Activated B cell treated with CpG ODN at 0.5 μM for 24 hours (primary cell): ENCODE results near the gene FARSB. TPM values are rescaled to one million over a fixed set of nuclear protein-coding genes. Genes with fewer than 3 reads are reported as not detected.
"Not testable (repeated sequence)": the region's sequence is repeated elsewhere in the genome, so short reads cannot be mapped to it uniquely, and the experiment has no call there.

ENCODE experiments used
- ATAC-seq: fragments of 200-7000 bp; cut with Tn5 transposase; one replicate; pipeline ENCODE4 v1.10.0; 2021; ENCODE audit warnings: low read depth, mild to moderate bottlenecking, moderate library complexity
- CTCF ChIA-PET: fragments of 350-600 bp; sonication (Branson Sonifier 250); formaldehyde crosslinking; loops from one replicate; lab custom pipeline; 2021; ENCODE audit warnings: antibody characterized with exemption; lab: Charles Lee
- POLR2A ChIA-PET: fragments of 350-600 bp; sonication (Branson Sonifier 250); formaldehyde crosslinking; loops from one replicate; lab custom pipeline; 2021; ENCODE audit warnings: antibody characterized with exemption; lab: Charles Lee
- DNase-seq: peaks from one replicate; pipeline ENCODE4 v3.0.0; 2022
- H3K27ac Mint-ChIP-seq: one replicate; pipeline ENCODE4 v1.8.0; 2020; ENCODE audit warnings: mixed read lengths
- H3K27me3 Mint-ChIP-seq: one replicate; pipeline ENCODE4 v1.8.0; 2021; ENCODE audit warnings: mixed read lengths
- H3K36me3 Mint-ChIP-seq: one replicate; pipeline ENCODE4 v1.8.0; 2021; ENCODE audit warnings: low read depth, mixed read lengths
- H3K4me1 Mint-ChIP-seq: one replicate; pipeline ENCODE4 v1.8.0; 2021; ENCODE audit warnings: mixed read lengths
- H3K4me3 Mint-ChIP-seq: one replicate; pipeline ENCODE4 v1.8.0; 2020; ENCODE audit warnings: mild to moderate bottlenecking, mixed read lengths
- H3K9me3 Mint-ChIP-seq: one replicate; pipeline ENCODE4 v1.8.0; 2020; ENCODE audit warnings: mixed read lengths
- CTCF ChIP-seq: fragments of 200-600 bp; IDR thresholded peaks from one replicate; pipeline ENCODE4 v1.8.0; 2022; ENCODE audit warnings: antibody characterized with exemption, mild to moderate bottlenecking
- intact Hi-C: fragments of 100-400 bp; cut with micrococcal nuclease; formaldehyde crosslinking; loops from one replicate; pipeline ENCODE4 v1.15.1; 2024
- total RNA-seq: library from RNA; stranded (reverse); gene quantifications from 2 replicates; pipeline ENCODE4 v1.2.3, GENCODE V29; 2022

The FARSB gene
- total RNA-seq, 1 donor from 2014 or later = 23.3 TPM

DNA sequence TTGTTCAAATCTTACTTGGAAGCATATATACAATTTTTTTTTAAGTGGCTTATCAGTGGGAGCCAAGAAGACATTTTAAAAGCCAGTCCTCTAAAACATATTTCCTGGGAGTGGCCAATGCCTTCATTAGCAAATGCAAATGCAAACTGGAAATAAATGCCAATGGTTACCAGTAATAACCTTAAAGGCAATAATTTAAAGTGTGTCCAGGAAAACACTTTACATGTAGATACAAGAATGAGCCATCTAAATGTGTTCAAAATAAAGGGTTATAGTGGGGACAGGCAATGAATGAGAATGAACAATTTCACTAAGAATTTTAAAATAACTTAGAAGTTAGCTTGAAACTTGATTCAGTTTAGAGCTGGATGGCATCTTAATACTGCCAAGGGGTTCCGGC lies 64.2 kb downstream of the FARSB start:
- H3K27me3 Mint-ChIP-seq = no peaks in the 10 kb centered on the region
- DNase-seq (no peak), ATAC-seq (no peak)
- CTCF ChIA-PET = interaction anchor here (1.5 kb wide), 1 partner anchor 23 kb away, joined by 3 read pairs; no protein-coding TSS in a partner anchor
- no peaks in the 10 kb centered on the region for H3K4me1 Mint-ChIP-seq
- H3K9me3 Mint-ChIP-seq = no peaks in the 10 kb centered on the region
- POLR2A ChIA-PET = no interaction called here
- TF ChIP-seq CTCF = no peak
- no peak overlapping the region for H3K27ac Mint-ChIP-seq
- H3K4me3 Mint-ChIP-seq = no peak overlapping the region
- intact Hi-C loops = no loop called here
- peaks cover 67% of the 10 kb centered on the region for H3K36me3 Mint-ChIP-seq

- CTCF ChIA-PET = interaction anchor here (1.5 kb wide), 1 partner anchor 267 kb away, joined by 5 read pairs; no protein-coding TSS in a partner anchor
- H3K4me1 Mint-ChIP-seq, intact Hi-C loops, H3K27me3 Mint-ChIP-seq, ATAC-seq, H3K4me3 Mint-ChIP-seq, DNase-seq, H3K9me3 Mint-ChIP-seq, POLR2A ChIA-PET, H3K27ac Mint-ChIP-seq: not testable (repeated sequence)
- peaks cover 63% of the 10 kb centered on the region for H3K36me3 Mint-ChIP-seq
Observed at GRCh38 chr2:222584589-222584988, 71.3 kb downstream of the FARSB start.

GRCh38 chr2:222582928-222583327 lies 73.0 kb downstream of the FARSB start:
- intact Hi-C loops = no loop called here
- Mint-ChIP-seq H3K27me3 (no peaks in the 10 kb centered on the region), H3K9me3 (no peaks in the 10 kb centered on the region), H3K4me1 (peaks cover 6% of the 10 kb centered on the region), H3K4me3 (no peak overlapping the region), H3K27ac (no peak overlapping the region), H3K36me3 (peaks cover 66% of the 10 kb centered on the region)
- no peak for DNase-seq
- ATAC-seq = no peak
- ChIA-PET POLR2A (no interaction called here), CTCF (no interaction called here)
- no peak for TF ChIP-seq CTCF

DNA sequence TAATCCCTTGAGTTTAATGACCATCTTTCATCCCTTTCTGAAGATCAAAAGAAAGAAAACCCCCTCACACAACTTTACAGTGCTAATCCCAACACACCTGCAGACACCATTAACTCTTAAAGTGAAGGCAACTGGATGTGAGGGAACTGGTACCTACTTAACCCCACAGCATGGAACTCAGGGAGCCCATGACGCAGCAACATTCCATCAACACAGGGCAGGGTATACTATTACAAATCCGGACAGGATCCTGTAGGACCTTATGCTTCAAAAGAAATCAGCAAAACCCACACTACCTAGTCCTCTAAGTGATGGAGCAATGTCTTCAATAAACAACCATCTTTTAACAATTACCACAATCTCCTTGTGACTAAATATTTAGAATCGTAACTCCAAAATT lies 78.6 kb downstream of the FARSB start:
- Mint-ChIP-seq H3K27ac (no peak overlapping the region), H3K27me3 (no peaks in the 10 kb centered on the region), H3K36me3 (peaks cover 59% of the 10 kb centered on the region), H3K4me3 (no peak overlapping the region), H3K9me3 (no peaks in the 10 kb centered on the region), H3K4me1 (peaks cover 6% of the 10 kb centered on the region)
- ChIA-PET CTCF (interaction anchor here (0.5 kb wide), 1 partner anchor 15 kb away, joined by 3 read pairs; no protein-coding TSS in a partner anchor), POLR2A (no interaction called here)
- no peak for ATAC-seq
- DNase-seq = no peak
- TF ChIP-seq CTCF = no peak
- intact Hi-C loops = no loop called here

DNA sequence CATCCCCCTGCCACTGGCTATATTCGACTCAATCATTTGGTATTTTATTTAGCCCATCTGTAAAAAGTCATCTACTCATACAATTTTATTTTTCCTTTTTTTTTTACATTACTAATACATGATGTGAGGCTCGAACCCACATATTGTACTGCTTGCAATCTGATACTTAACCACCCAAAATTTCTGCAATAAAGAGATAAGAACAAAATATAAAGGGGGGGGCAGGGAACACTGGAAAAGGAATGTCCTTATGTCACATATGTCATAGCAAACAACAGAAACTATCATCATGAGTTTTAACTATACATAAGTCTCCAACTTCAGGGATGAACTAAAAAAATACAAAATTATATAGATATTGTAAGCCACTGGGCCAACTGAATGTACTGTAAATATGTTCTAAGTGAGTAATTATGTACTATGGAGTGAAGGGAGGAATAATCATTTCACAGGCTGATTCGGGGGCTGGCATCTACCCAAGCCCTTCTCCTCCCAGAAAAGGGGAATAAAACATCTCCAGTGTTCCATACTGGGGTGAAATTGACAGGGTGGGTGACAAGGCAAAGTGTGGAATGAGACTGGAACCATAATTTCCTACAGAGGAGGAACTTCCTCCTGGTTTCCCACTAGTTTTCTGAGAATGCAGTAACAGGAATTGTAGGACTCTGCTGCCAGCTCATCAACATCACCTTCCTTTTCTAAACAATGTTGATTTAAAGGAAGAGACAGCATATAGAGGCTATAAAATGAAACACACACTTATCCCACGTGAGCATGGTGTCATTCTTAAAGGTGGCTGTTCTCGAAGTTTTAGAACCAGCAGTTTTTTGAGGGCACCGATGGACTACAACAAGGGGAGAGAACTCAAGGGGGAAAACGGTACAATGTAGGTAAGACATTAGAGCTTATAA lies 79.5 kb downstream of the FARSB start:
- DNase-seq (no peak), ATAC-seq (no peak)
- intact Hi-C loops = no loop called here
- POLR2A ChIA-PET = no interaction called here
- no peak overlapping the region for H3K27ac Mint-ChIP-seq
- TF ChIP-seq CTCF = no peak
- H3K4me1 Mint-ChIP-seq = peaks cover 6% of the 10 kb centered on the region
- peaks cover 60% of the 10 kb centered on the region for H3K36me3 Mint-ChIP-seq
- H3K27me3 Mint-ChIP-seq = no peaks in the 10 kb centered on the region
- CTCF ChIA-PET = interaction anchor here (0.5 kb wide), 1 partner anchor 15 kb away, joined by 3 read pairs; no protein-coding TSS in a partner anchor
- no peak overlapping the region for H3K4me3 Mint-ChIP-seq
- no peaks in the 10 kb centered on the region for H3K9me3 Mint-ChIP-seq
